BJ (cell line): ENCODE data around the gene SYT9. TPM values are rescaled to one million over a fixed set of nuclear protein-coding genes. Genes with fewer than 3 reads are reported as not detected.

ENCODE experiments used
- CTCF ChIA-PET: fragments of 350-600 bp; formaldehyde crosslinking; extraction: SDS; loops from one replicate; lab custom pipeline; 2021; ENCODE audit warnings: antibody characterized with exemption, inconsistent platforms; lab: Yijun Ruan, JAX
- POLR2A ChIA-PET: fragments of 300-600 bp; sonication (Branson Sonifier 250); formaldehyde crosslinking; extraction: SDS; loops from one replicate; lab custom pipeline; 2021; ENCODE audit warnings: antibody characterized with exemption; lab: Charles Lee
- DNase-seq: peaks from one replicate; pipeline ENCODE4 v3.0.0-alpha.2; 2011; ENCODE audit warnings: low read depth
- H3K27me3 ChIP-seq: 2 replicates; pipeline ENCODE4 v1.6.0; 2011; ENCODE audit warnings: low read length; ENCODE audit not compliant: control insufficient read depth, insufficient read depth
- H3K36me3 ChIP-seq: 2 replicates; pipeline ENCODE4 v1.5.1; 2011; ENCODE audit warnings: low read length; ENCODE audit not compliant: control insufficient read depth, insufficient read depth
- H3K4me3 ChIP-seq: 2 replicates; pipeline ENCODE4 v1.5.1; 2011; ENCODE audit warnings: low read depth, mild to moderate bottlenecking, control low read depth, low read length
- CTCF ChIP-seq: IDR thresholded peaks from 2 replicates; pipeline ENCODE4 v1.5.1; 2011; ENCODE audit warnings: low read depth, mild to moderate bottlenecking, control low read depth, inconsistent platforms, low read length, moderate library complexity; ENCODE audit not compliant: insufficient read depth
- polyA plus RNA-seq: library from polyadenylated mRNA; depleted of rRNA; stranded (reverse); fragments of >200 nt; gene quantifications from 2 replicates; pipeline ENCODE4 v1.2.3, GENCODE V29; 2011

SYT9 gene
- polyA plus RNA-seq, 1 experiment: not detected

DNA sequence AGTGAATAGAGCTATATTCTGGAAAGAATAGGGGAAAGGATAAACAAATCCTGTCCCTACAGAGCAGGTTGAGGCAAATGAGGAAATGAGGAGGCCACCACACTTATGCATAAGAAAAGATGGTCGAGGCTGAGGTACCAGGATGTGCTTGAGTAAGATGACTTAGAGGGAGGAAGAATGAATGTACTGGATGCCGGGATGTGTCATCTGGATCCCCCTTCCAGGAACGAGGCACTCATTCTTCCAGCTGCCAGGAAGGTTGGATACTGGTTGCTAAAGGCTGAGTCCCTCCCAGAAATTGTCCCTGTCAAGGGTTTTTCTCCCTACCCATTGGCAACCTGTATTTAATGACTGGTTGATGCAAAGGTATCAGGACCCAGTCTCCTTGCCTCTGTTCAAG lies 31.1 kb upstream of the SYT9 start:
- no peak for TF ChIP-seq CTCF
- ChIA-PET POLR2A (no interaction called here), CTCF (no interaction called here)
- Histone ChIP-seq H3K36me3 (no peaks in the 10 kb centered on the region), H3K4me3 (no peak overlapping the region), H3K27me3 (no peaks in the 10 kb centered on the region)
- DNase-seq: no peak

DNA sequence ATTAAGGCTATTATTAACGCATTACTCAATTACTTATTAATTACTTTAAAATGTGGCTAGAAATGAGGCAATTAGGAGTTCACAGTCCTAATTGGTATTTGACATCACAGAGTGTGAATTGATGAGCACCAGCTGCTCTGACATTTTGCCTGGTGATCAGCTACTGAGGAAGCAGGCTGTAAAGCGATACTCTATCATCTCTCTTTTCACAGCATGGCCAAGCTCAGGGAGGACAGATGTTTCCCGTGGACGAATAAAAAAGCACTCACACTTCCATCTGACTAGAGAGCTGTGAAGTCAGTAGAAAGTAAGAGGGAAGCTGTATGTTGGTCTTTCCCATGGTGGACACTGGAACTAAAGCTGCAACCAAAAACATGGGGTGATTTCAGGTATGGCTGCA lies 29.1 kb upstream of the SYT9 start:
- TF ChIP-seq CTCF: no peak
- Histone ChIP-seq H3K4me3 (no peak overlapping the region), H3K36me3 (no peaks in the 10 kb centered on the region), H3K27me3 (no peaks in the 10 kb centered on the region)
- POLR2A ChIA-PET: no interaction called here
- CTCF ChIA-PET: interaction anchor here (0.6 to 1.5 kb wide), 2 partner anchors 56 to 96 kb away, joined by 3 to 4 read pairs; no protein-coding TSS in a partner anchor
- DNase-seq: no peak

DNA sequence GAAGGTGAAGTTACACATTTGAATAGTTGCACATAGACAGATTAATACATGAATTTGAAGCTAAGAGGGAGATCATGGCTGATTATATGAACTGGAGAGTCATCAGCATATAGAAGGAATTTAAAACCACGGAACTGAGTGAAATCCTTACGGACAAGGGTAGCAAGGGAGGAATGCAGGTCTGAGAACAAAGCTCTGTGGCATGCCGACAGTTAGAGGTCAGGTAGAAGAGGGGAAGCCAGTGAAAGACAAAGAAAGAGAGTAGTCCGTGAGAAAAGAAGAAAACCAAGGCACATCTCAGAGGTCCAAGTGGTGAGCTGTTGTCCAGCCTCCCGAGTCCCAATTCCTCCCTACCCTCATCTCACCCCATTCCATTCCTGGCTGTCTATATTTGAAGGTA lies 11.8 kb upstream of the SYT9 start:
- DNase-seq: no peak
- Histone ChIP-seq H3K36me3 (no peaks in the 10 kb centered on the region), H3K27me3 (peaks cover 2% of the 10 kb centered on the region), H3K4me3 (no peak overlapping the region)
- ChIA-PET POLR2A (no interaction called here), CTCF (no interaction called here)
- TF ChIP-seq CTCF: no peak

- DNase-seq: no peak
- ChIA-PET CTCF (no interaction called here), POLR2A (no interaction called here)
- no peaks in the 10 kb centered on the region for H3K36me3 ChIP-seq
- TF ChIP-seq CTCF: no peak
- H3K4me3 ChIP-seq: no peak overlapping the region
- H3K27me3 ChIP-seq: no peaks in the 10 kb centered on the region; the same call in 1 of the 2 replicates
Observed at GRCh38 chr11:7245341-7245740, 6.4 kb upstream of the SYT9 start.

DNA sequence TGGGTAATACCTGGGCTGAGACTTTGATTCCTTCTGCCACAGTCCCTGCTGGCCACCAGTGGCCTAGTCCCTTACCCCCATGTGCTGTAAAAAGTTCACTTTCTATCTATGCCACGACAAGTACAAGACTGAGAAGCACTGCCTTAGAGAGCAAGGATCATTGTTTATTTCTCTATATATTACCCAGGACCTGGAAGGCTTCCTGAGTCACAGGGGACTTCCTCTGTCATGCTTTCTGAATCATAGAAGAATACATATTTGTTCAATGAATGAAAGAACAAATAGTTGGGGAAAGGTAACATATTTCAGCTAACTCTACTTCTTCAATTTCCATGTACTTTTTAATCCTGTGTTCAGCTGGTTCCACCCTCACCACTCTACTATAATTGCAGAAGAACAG lies 5.5 kb upstream of the SYT9 start:
- Histone ChIP-seq H3K36me3 (no peaks in the 10 kb centered on the region), H3K27me3 (peaks cover 2% of the 10 kb centered on the region; the same call in 1 of the 2 replicates), H3K4me3 (no peak overlapping the region)
- POLR2A ChIA-PET: no interaction called here
- CTCF ChIA-PET: no interaction called here
- no peak for DNase-seq
- no peak for TF ChIP-seq CTCF
